Caco-2 (cell line): ENCODE measurements around the gene FBXO48. TPM values are rescaled to one million over a fixed set of nuclear protein-coding genes. Genes with fewer than 3 reads are reported as not detected.

Source experiments
- BruUV-seq: library from RNA; stranded (reverse); fragments of 400-500 nt; replicated peaks from 2 replicates; lab custom pipeline; 2021; lab: Mats Ljungman, UMichigan
- CTCF ChIA-PET: fragments of 300-600 bp; sonication (Branson Sonifier 250); formaldehyde crosslinking; loops from one replicate; lab custom pipeline; 2022; ENCODE audit warnings: antibody characterized with exemption; lab: Charles Lee
- POLR2A ChIA-PET: fragments of 300-600 bp; sonication (Branson Sonifier 250); formaldehyde crosslinking; loops from one replicate; lab custom pipeline; 2022; ENCODE audit warnings: antibody characterized with exemption; lab: Charles Lee
- DNase-seq, 2 experiments: peaks; one replicate each; pipeline versions ENCODE4 v3.0.0 to v3.0.0-alpha.2; 2020 to 2022
- H3K27me3 ChIP-seq: replicated peaks from 2 replicates; pipeline ENCODE4 v1.6.0; 2011; ENCODE audit warnings: low read length; ENCODE audit not compliant: control insufficient read depth, insufficient read depth
- H3K36me3 ChIP-seq: 2 replicates; pipeline ENCODE4 v1.5.1; 2011; ENCODE audit warnings: low read length; ENCODE audit not compliant: control insufficient read depth, insufficient read depth
- H3K4me1 ChIP-seq: fragments of 250-450 bp; sonication (Bioruptor Pico); 2 replicates; pipeline ENCODE4 v1.5.1; 2020; ENCODE audit warnings: mild to moderate bottlenecking
- H3K4me3 ChIP-seq: 2 replicates; pipeline ENCODE4 v1.5.1; 2011; ENCODE audit warnings: low read depth, mild to moderate bottlenecking, control low read depth, low read length
- H3K9me3 ChIP-seq: fragments of 250-450 bp; sonication (Bioruptor Pico); 2 replicates; pipeline ENCODE4 v1.5.1; 2020; ENCODE audit warnings: mild to moderate bottlenecking, moderate library complexity
- H3K27ac Mint-ChIP-seq: one replicate; pipeline ENCODE4 v1.8.0; 2022; ENCODE audit warnings: mixed read lengths; ENCODE audit not compliant: unreplicated experiment
- H3K27me3 Mint-ChIP-seq: one replicate; pipeline ENCODE4 v1.8.0; 2022; ENCODE audit warnings: mixed read lengths; ENCODE audit not compliant: insufficient read depth, unreplicated experiment
- H3K36me3 Mint-ChIP-seq: one replicate; pipeline ENCODE4 v1.8.0; 2022; ENCODE audit warnings: mild to moderate bottlenecking, mixed read lengths; ENCODE audit not compliant: insufficient read depth, unreplicated experiment
- H3K4me1 Mint-ChIP-seq: one replicate; pipeline ENCODE4 v1.8.0; 2022; ENCODE audit warnings: low read depth, mixed read lengths; ENCODE audit not compliant: unreplicated experiment
- H3K4me3 Mint-ChIP-seq: one replicate; pipeline ENCODE4 v1.8.0; 2022; ENCODE audit warnings: mild to moderate bottlenecking, moderate library complexity, mixed read lengths; ENCODE audit not compliant: unreplicated experiment
- H3K9me3 Mint-ChIP-seq: one replicate; pipeline ENCODE4 v1.8.0; 2022; ENCODE audit warnings: mixed read lengths; ENCODE audit not compliant: unreplicated experiment
- CTCF ChIP-seq, 2 experiments: fragments of 200-600 bp in 1 of 2; IDR thresholded peaks; 1 replicate in 1 of 2; 2 replicates in 1 of 2; pipeline versions ENCODE4 v1.5.1 to v1.8.0; 2011 to 2022; ENCODE audit warnings: antibody characterized with exemption in 1 of 2, control low read depth in 1 of 2, inconsistent platforms in 1 of 2, low read depth in 1 of 2, low read length in 1 of 2, mild to moderate bottlenecking in 1 of 2, moderate library complexity in 1 of 2; ENCODE audit not compliant: insufficient read depth in 1 of 2, severe bottlenecking in 1 of 2, unreplicated experiment in 1 of 2
- intact Hi-C: fragments of 100-400 bp; cut with micrococcal nuclease; formaldehyde crosslinking; loops from one replicate; pipeline ENCODE4 v1.10.0; 2022; ENCODE audit not compliant: unreplicated experiment
- total RNA-seq: library from RNA; stranded (reverse); gene quantifications from 2 replicates; pipeline ENCODE4 v1.2.3, GENCODE V29; 2022

Gene FBXO48
- total RNA-seq, 1 experiment from 2014 or later: 1.2 TPM

- Histone ChIP-seq H3K4me1 (peaks cover 18% of the 10 kb centered on the region), H3K36me3 (no peaks in the 10 kb centered on the region), H3K4me3 (no peak overlapping the region), H3K9me3 (no peaks in the 10 kb centered on the region), H3K27me3 (no peaks in the 10 kb centered on the region)
- H3K4me1 Mint-ChIP-seq: peaks cover 11% of the 10 kb centered on the region
- CTCF ChIA-PET: interaction anchor here (1.0 to 1.8 kb wide), 4 partner anchors 24 to 242 kb away, joined by 3 to 7 read pairs (median 4); no protein-coding TSS in a partner anchor
- BruUV-seq: no TSS peak
- DNase-seq: no peak
- TF ChIP-seq CTCF (IDR thresholded peaks at IDR 0.05; ENCODE audit: insufficient read depth in 1 of 2, low read depth in 1 of 2, low read length in 1 of 2, severe bottlenecking in 1 of 2, unreplicated experiment in 1 of 2): no peak
- no peaks in the 10 kb centered on the region for H3K9me3 Mint-ChIP-seq
- H3K4me3 Mint-ChIP-seq: peak overlapping the region; percentile 95
- intact Hi-C loops: loop anchor here (5.0 kb wide), 1 partner anchor 442 kb away; no protein-coding TSS in a partner anchor
- H3K36me3 Mint-ChIP-seq: peaks cover 8% of the 10 kb centered on the region
- POLR2A ChIA-PET: no interaction called here
- no peak overlapping the region for H3K27ac Mint-ChIP-seq
- no peaks in the 10 kb centered on the region for H3K27me3 Mint-ChIP-seq
Measured at GRCh38 chr2:68465081-68465916, 1.8 kb downstream of the FBXO48 start.

GRCh38 chr2:68464651-68465050 is 2.4 kb downstream of the FBXO48 start:
- no peak for DNase-seq
- peaks cover 8% of the 10 kb centered on the region for H3K36me3 Mint-ChIP-seq
- no peaks in the 10 kb centered on the region for H3K9me3 Mint-ChIP-seq
- no peaks in the 10 kb centered on the region for H3K9me3 ChIP-seq
- no peaks in the 10 kb centered on the region for H3K27me3 ChIP-seq
- no TSS peak for BruUV-seq
- ChIA-PET POLR2A (no interaction called here), CTCF (interaction anchor here (2.0 to 2.1 kb wide), 2 partner anchors 181 to 245 kb away, joined by 13 to 16 read pairs; no protein-coding TSS in a partner anchor)
- H3K4me1 ChIP-seq: peaks cover 12% of the 10 kb centered on the region
- no peaks in the 10 kb centered on the region for H3K36me3 ChIP-seq
- H3K27ac Mint-ChIP-seq: no peak overlapping the region
- no peaks in the 10 kb centered on the region for H3K27me3 Mint-ChIP-seq
- TF ChIP-seq CTCF (IDR thresholded peaks at IDR 0.05; ENCODE audit: insufficient read depth in 1 of 2, low read depth in 1 of 2, low read length in 1 of 2, severe bottlenecking in 1 of 2, unreplicated experiment in 1 of 2): no peak
- peaks cover 5% of the 10 kb centered on the region for H3K4me1 Mint-ChIP-seq
- intact Hi-C loops: loop anchor here (5.0 kb wide), 1 partner anchor 443 kb away; no protein-coding TSS in a partner anchor
- no peak overlapping the region for H3K4me3 Mint-ChIP-seq
- H3K4me3 ChIP-seq: no peak overlapping the region

DNA sequence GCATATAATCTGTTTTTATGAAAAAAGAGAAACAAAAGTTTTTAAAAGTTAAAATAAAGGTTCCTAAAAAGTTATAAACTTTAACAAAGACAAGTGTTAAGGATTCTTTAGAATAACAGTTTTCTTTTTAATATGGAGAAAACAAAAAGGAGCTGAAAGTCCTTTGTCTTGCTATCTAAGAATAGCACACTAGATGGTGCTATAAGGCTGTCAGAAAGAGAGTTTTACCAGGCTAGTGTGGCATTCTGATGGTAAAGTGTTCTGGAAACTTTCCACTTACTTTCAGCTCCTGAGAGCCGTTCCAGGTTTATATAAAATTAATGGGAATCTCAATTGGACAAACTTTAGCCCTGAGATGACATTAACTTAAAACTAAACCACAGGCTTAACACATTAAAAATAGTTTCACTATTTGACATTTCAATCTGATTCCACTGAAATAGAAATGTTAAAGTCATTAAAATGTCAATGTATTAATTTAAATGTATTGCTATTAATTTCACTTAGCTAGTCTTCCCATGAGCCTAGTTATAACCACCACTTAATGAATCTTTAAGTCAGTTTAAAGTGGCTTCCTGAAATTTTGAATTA is 3.7 kb downstream of the FBXO48 start:
- H3K9me3 Mint-ChIP-seq: no peaks in the 10 kb centered on the region
- Histone ChIP-seq H3K9me3 (no peaks in the 10 kb centered on the region), H3K27me3 (no peaks in the 10 kb centered on the region), H3K4me3 (no peak overlapping the region), H3K36me3 (no peaks in the 10 kb centered on the region), H3K4me1 (peaks cover 2% of the 10 kb centered on the region; the same call in 1 of the 2 replicates)
- peaks cover 8% of the 10 kb centered on the region for H3K36me3 Mint-ChIP-seq
- DNase-seq: peak in 1 of 2 experiments; percentile 59
- peak; percentile 59 to 72 for TF ChIP-seq CTCF (IDR thresholded peaks at IDR 0.05; ENCODE audit: insufficient read depth in 1 of 2, low read depth in 1 of 2, low read length in 1 of 2, severe bottlenecking in 1 of 2, unreplicated experiment in 1 of 2)
- no peak overlapping the region for H3K4me3 Mint-ChIP-seq
- H3K4me1 Mint-ChIP-seq: no peaks in the 10 kb centered on the region
- intact Hi-C loops: loop anchor here (1.0 kb wide), 4 partner anchors 132 to 462 kb away; no protein-coding TSS in a partner anchor
- no peaks in the 10 kb centered on the region for H3K27me3 Mint-ChIP-seq
- no peak overlapping the region for H3K27ac Mint-ChIP-seq
- POLR2A ChIA-PET: no interaction called here
- no TSS peak for BruUV-seq
- CTCF ChIA-PET: interaction anchor here (0.6 to 2.1 kb wide), 17 partner anchors 9 to 480 kb away, joined by 3 to 16 read pairs (median 3); partner anchors contain the start of gene PROKR1
